Activated naive CD8-positive, alpha-beta T cell treated with anti-CD3 and anti-CD28 coated beads, Interleukin-2, amount 10 ng/mL, durations not matched to agents 7 days and 5 days (primary cell): Measurements from ENCODE around the gene RCN1. TPM values are rescaled to one million over a fixed set of nuclear protein-coding genes. Genes with fewer than 3 reads are reported as not detected.

Source experiments
- ATAC-seq: fragments of 150-1000 bp; cut with Tn5 transposase; one replicate; pipeline ENCODE4 v1.10.0; 2021; ENCODE audit warnings: low read depth, moderate library complexity
- POLR2A ChIA-PET: fragments of 350-600 bp; sonication (Branson Sonifier 250); formaldehyde crosslinking; loops from one replicate; lab custom pipeline; 2021; ENCODE audit warnings: antibody characterized with exemption; lab: Charles Lee
- DNase-seq: peaks from one replicate; pipeline ENCODE4 v3.0.0; 2021
- H3K27ac Mint-ChIP-seq: one replicate; pipeline ENCODE4 v1.8.0; 2022; ENCODE audit warnings: mild to moderate bottlenecking, mixed read lengths
- H3K27me3 Mint-ChIP-seq: one replicate; pipeline ENCODE4 v1.8.0; 2022; ENCODE audit warnings: mild to moderate bottlenecking, moderate library complexity, mixed read lengths
- H3K36me3 Mint-ChIP-seq: one replicate; pipeline ENCODE4 v1.8.0; 2021; ENCODE audit warnings: mild to moderate bottlenecking, mixed read lengths
- H3K4me1 Mint-ChIP-seq: one replicate; pipeline ENCODE4 v1.8.0; 2021; ENCODE audit warnings: mixed read lengths
- H3K4me3 Mint-ChIP-seq: one replicate; pipeline ENCODE4 v1.8.0; 2022; ENCODE audit warnings: mild to moderate bottlenecking, moderate library complexity, mixed read lengths
- H3K9me3 Mint-ChIP-seq: one replicate; pipeline ENCODE4 v1.8.0; 2021; ENCODE audit warnings: mixed read lengths
- total RNA-seq, 2 experiments: library from RNA; stranded (reverse); gene quantifications; one replicate each; pipeline ENCODE4 v1.2.3, GENCODE V29; 2021

Gene RCN1
- total RNA-seq, 2 experiments from 2014 or later = 10.2 to 15.5 TPM

GRCh38 chr11:32065865-32066629 lies 24.8 kb upstream of the RCN1 start:
- DNase-seq = no peak
- H3K27me3 Mint-ChIP-seq = peaks cover 23% of the 10 kb centered on the region

GRCh38 chr11:32068134-32068870 lies 22.6 kb upstream of the RCN1 start:
- Mint-ChIP-seq H3K36me3 (no peaks in the 10 kb centered on the region), H3K9me3 (no peaks in the 10 kb centered on the region), H3K27me3 (peaks cover 26% of the 10 kb centered on the region), H3K4me1 (no peaks in the 10 kb centered on the region), H3K27ac (no peak overlapping the region), H3K4me3 (no peak overlapping the region)
- DNase-seq (no peak), ATAC-seq (no peak)
- POLR2A ChIA-PET = no interaction called here

More at GRCh38 chr11:32065865-32066629, 24.8 kb upstream of the RCN1 start:
- Mint-ChIP-seq H3K9me3 (no peaks in the 10 kb centered on the region), H3K36me3 (no peaks in the 10 kb centered on the region), H3K4me3 (no peak overlapping the region), H3K4me1 (no peaks in the 10 kb centered on the region), H3K27ac (no peak overlapping the region)
- no peak for ATAC-seq
- POLR2A ChIA-PET = no interaction called here

- no peaks in the 10 kb centered on the region for H3K4me1 Mint-ChIP-seq
- no peak for ATAC-seq
- H3K36me3 Mint-ChIP-seq = no peaks in the 10 kb centered on the region
- no peak overlapping the region for H3K4me3 Mint-ChIP-seq
- H3K27me3 Mint-ChIP-seq = peaks cover 19% of the 10 kb centered on the region
- POLR2A ChIA-PET = no interaction called here
- no peaks in the 10 kb centered on the region for H3K9me3 Mint-ChIP-seq
- DNase-seq = no peak
- H3K27ac Mint-ChIP-seq = no peak overlapping the region
These were observed 21.4 kb upstream of the RCN1 start for GRCh38 chr11:32069361-32070058.

- H3K4me3 Mint-ChIP-seq = no peak overlapping the region
- H3K27me3 Mint-ChIP-seq = peaks cover 17% of the 10 kb centered on the region
- no peaks in the 10 kb centered on the region for H3K36me3 Mint-ChIP-seq
- ATAC-seq = no peak
- POLR2A ChIA-PET = no interaction called here
- DNase-seq = no peak
- H3K9me3 Mint-ChIP-seq = no peaks in the 10 kb centered on the region
- H3K27ac Mint-ChIP-seq = no peak overlapping the region
- H3K4me1 Mint-ChIP-seq = no peaks in the 10 kb centered on the region
These were observed 20.2 kb upstream of the RCN1 start for GRCh38 chr11:32070692-32071091.

- POLR2A ChIA-PET = no interaction called here
- no peaks in the 10 kb centered on the region for H3K36me3 Mint-ChIP-seq
- ATAC-seq (no peak), DNase-seq (no peak)
- H3K27me3 Mint-ChIP-seq = peaks cover 17% of the 10 kb centered on the region
- H3K9me3 Mint-ChIP-seq = no peaks in the 10 kb centered on the region
- H3K4me3 Mint-ChIP-seq = no peak overlapping the region
- no peak overlapping the region for H3K27ac Mint-ChIP-seq
- no peaks in the 10 kb centered on the region for H3K4me1 Mint-ChIP-seq
These were observed 19.1 kb upstream of the RCN1 start for GRCh38 chr11:32071811-32072210.

GRCh38 chr11:32072872-32073643 lies 17.8 kb upstream of the RCN1 start:
- no peak for ATAC-seq
- POLR2A ChIA-PET = no interaction called here
- Mint-ChIP-seq H3K9me3 (no peaks in the 10 kb centered on the region), H3K27ac (no peak overlapping the region), H3K27me3 (peaks cover 18% of the 10 kb centered on the region), H3K4me1 (no peaks in the 10 kb centered on the region), H3K36me3 (no peaks in the 10 kb centered on the region), H3K4me3 (no peak overlapping the region)
- DNase-seq = no peak

GRCh38 chr11:32073644-32074026 lies 17.2 kb upstream of the RCN1 start:
- no peaks in the 10 kb centered on the region for H3K4me1 Mint-ChIP-seq
- no peak overlapping the region for H3K4me3 Mint-ChIP-seq
- H3K27ac Mint-ChIP-seq = no peak overlapping the region
- H3K36me3 Mint-ChIP-seq = no peaks in the 10 kb centered on the region
- H3K27me3 Mint-ChIP-seq = peaks cover 17% of the 10 kb centered on the region
- ATAC-seq (no peak), DNase-seq (no peak)
- POLR2A ChIA-PET = no interaction called here
- H3K9me3 Mint-ChIP-seq = no peaks in the 10 kb centered on the region

GRCh38 chr11:32079553-32079952 lies 11.3 kb upstream of the RCN1 start:
- H3K27ac Mint-ChIP-seq = no peak overlapping the region
- POLR2A ChIA-PET = no interaction called here
- ATAC-seq (no peak), DNase-seq (no peak)
- no peaks in the 10 kb centered on the region for H3K36me3 Mint-ChIP-seq
- H3K9me3 Mint-ChIP-seq = no peaks in the 10 kb centered on the region
- peaks cover 2% of the 10 kb centered on the region for H3K4me1 Mint-ChIP-seq
- H3K27me3 Mint-ChIP-seq = peaks cover 6% of the 10 kb centered on the region
- H3K4me3 Mint-ChIP-seq = no peak overlapping the region

GRCh38 chr11:32080361-32080980 lies 10.4 kb upstream of the RCN1 start:
- peaks cover 12% of the 10 kb centered on the region for H3K27me3 Mint-ChIP-seq
- H3K4me3 Mint-ChIP-seq = no peak overlapping the region
- peaks cover 2% of the 10 kb centered on the region for H3K4me1 Mint-ChIP-seq
- H3K9me3 Mint-ChIP-seq = no peaks in the 10 kb centered on the region
- H3K27ac Mint-ChIP-seq = no peak overlapping the region
- POLR2A ChIA-PET = no interaction called here
- DNase-seq (no peak), ATAC-seq (no peak)
- H3K36me3 Mint-ChIP-seq = no peaks in the 10 kb centered on the region

GRCh38 chr11:32081129-32081641 lies 9.7 kb upstream of the RCN1 start:
- no peaks in the 10 kb centered on the region for H3K9me3 Mint-ChIP-seq
- DNase-seq = no peak
- no peak for ATAC-seq
- H3K27me3 Mint-ChIP-seq = peaks cover 14% of the 10 kb centered on the region
- H3K4me3 Mint-ChIP-seq = no peak overlapping the region
- POLR2A ChIA-PET = no interaction called here
- H3K36me3 Mint-ChIP-seq = no peaks in the 10 kb centered on the region
- H3K27ac Mint-ChIP-seq = no peak overlapping the region
- peaks cover 2% of the 10 kb centered on the region for H3K4me1 Mint-ChIP-seq

GRCh38 chr11:32081901-32082300 lies 9.0 kb upstream of the RCN1 start:
- ATAC-seq (no peak), DNase-seq (no peak)
- H3K9me3 Mint-ChIP-seq = no peaks in the 10 kb centered on the region
- H3K4me3 Mint-ChIP-seq = no peak overlapping the region
- peaks cover 2% of the 10 kb centered on the region for H3K4me1 Mint-ChIP-seq
- peaks cover 21% of the 10 kb centered on the region for H3K27me3 Mint-ChIP-seq
- no peak overlapping the region for H3K27ac Mint-ChIP-seq
- POLR2A ChIA-PET = no interaction called here
- no peaks in the 10 kb centered on the region for H3K36me3 Mint-ChIP-seq

GRCh38 chr11:32082346-32082986 lies 8.4 kb upstream of the RCN1 start:
- Mint-ChIP-seq H3K4me3 (no peak overlapping the region), H3K27ac (no peak overlapping the region)

More at GRCh38 chr11:32082346-32082986, 8.4 kb upstream of the RCN1 start:
- Mint-ChIP-seq H3K36me3 (no peaks in the 10 kb centered on the region), H3K4me1 (peaks cover 2% of the 10 kb centered on the region), H3K27me3 (peaks cover 18% of the 10 kb centered on the region), H3K9me3 (no peaks in the 10 kb centered on the region)
- DNase-seq (no peak), ATAC-seq (no peak)
- POLR2A ChIA-PET = no interaction called here
